ENCODE data around the gene HS3ST5.
"Not testable (repeated sequence)": the region's sequence is repeated elsewhere in the genome, so short reads cannot be mapped to it uniquely, and the experiment has no call there.

Gene HS3ST5

GRCh38 chr6:114334237-114334636 is 8.6 kb downstream of the HS3ST5 start:
- no peak for DNase-seq (ENCODE audit: low spot score)

- DNase-seq (ENCODE audit: low spot score), result no peak
These were observed 15.7 kb downstream of the HS3ST5 start for GRCh38 chr6:114327074-114327473.

- DNase-seq (ENCODE audit: low spot score), result no peak
These were observed 19.0 kb downstream of the HS3ST5 start for GRCh38 chr6:114323784-114324183.

- no peak for DNase-seq (ENCODE audit: low spot score)
These were observed 23.1 kb downstream of the HS3ST5 start for GRCh38 chr6:114319749-114320148.

- no peak for DNase-seq (ENCODE audit: low spot score)
These were observed 26.8 kb downstream of the HS3ST5 start for GRCh38 chr6:114315831-114316595.

- DNase-seq (ENCODE audit: low spot score), result not testable (repeated sequence)
These were observed 29.0 kb downstream of the HS3ST5 start for GRCh38 chr6:114313816-114314215.

- no peak for DNase-seq (ENCODE audit: low spot score)
These were observed 29.9 kb downstream of the HS3ST5 start for GRCh38 chr6:114312931-114313330.

GRCh38 chr6:114310053-114310452 is 32.8 kb downstream of the HS3ST5 start:
- no peak for DNase-seq (ENCODE audit: low spot score)

GRCh38 chr6:114304304-114304887 is 38.4 kb downstream of the HS3ST5 start:
- DNase-seq (ENCODE audit: low spot score), result peak; percentile 40

- no peak for DNase-seq (ENCODE audit: low spot score)
These were observed 41.1 kb downstream of the HS3ST5 start for GRCh38 chr6:114301596-114302219.

GRCh38 chr6:114297135-114297534 is 45.7 kb downstream of the HS3ST5 start:
- no peak for DNase-seq (ENCODE audit: low spot score)

- no peak for DNase-seq (ENCODE audit: low spot score)
These were observed 50.4 kb downstream of the HS3ST5 start for GRCh38 chr6:114292431-114292830.

- no peak for DNase-seq (ENCODE audit: low spot score)
These were observed 51.4 kb downstream of the HS3ST5 start for GRCh38 chr6:114291428-114291827.

GRCh38 chr6:114290864-114291263 is 52.0 kb downstream of the HS3ST5 start:
- DNase-seq (ENCODE audit: low spot score), result no peak

GRCh38 chr6:114288701-114289495 is 53.9 kb downstream of the HS3ST5 start:
- DNase-seq (ENCODE audit: low spot score), result no peak

GRCh38 chr6:114287461-114287860 is 55.4 kb downstream of the HS3ST5 start:
- DNase-seq (ENCODE audit: low spot score), result no peak

- no peak for DNase-seq (ENCODE audit: low spot score)
These were observed 56.6 kb downstream of the HS3ST5 start for GRCh38 chr6:114286211-114286610.

GRCh38 chr6:114284281-114284680 is 58.5 kb downstream of the HS3ST5 start:
- DNase-seq (ENCODE audit: low spot score), result no peak

- no peak for DNase-seq (ENCODE audit: low spot score)
These were observed 60.5 kb downstream of the HS3ST5 start for GRCh38 chr6:114282292-114282691.

GRCh38 chr6:114281496-114281895 is 61.3 kb downstream of the HS3ST5 start:
- no peak for DNase-seq (ENCODE audit: low spot score)

- DNase-seq (ENCODE audit: low spot score), result no peak
These were observed 62.4 kb downstream of the HS3ST5 start for GRCh38 chr6:114280239-114280982.

- DNase-seq (ENCODE audit: low spot score), result no peak
These were observed 65.6 kb downstream of the HS3ST5 start for GRCh38 chr6:114277220-114277619.

Data from NAMALWA (cell line).